Parathyroid adenoma (tissue), 2 donors: ENCODE results near the gene LTBP1.

Source experiments
- H2AFZ ChIP-seq: fragments of 300-600 bp; sonication (generic); one replicate; pipeline ENCODE4 v1.7.0; 2017; ENCODE audit warnings: antibody characterized with exemption, mild to moderate bottlenecking
- H3K27ac ChIP-seq: fragments of 300-600 bp; sonication (generic); one replicate; pipeline ENCODE4 v1.7.0; 2017
- H3K27me3 ChIP-seq: fragments of 300-600 bp; sonication (generic); one replicate; pipeline ENCODE4 v1.7.0; 2017; ENCODE audit warnings: low read length; ENCODE audit not compliant: control insufficient read depth, insufficient read depth
- H3K36me3 ChIP-seq: fragments of 300-600 bp; sonication (generic); one replicate; pipeline ENCODE4 v1.7.0; 2017; ENCODE audit warnings: low read length; ENCODE audit not compliant: control insufficient read depth, insufficient read depth
- H3K4me1 ChIP-seq: fragments of 300-600 bp; sonication (generic); one replicate; pipeline ENCODE4 v1.7.0; 2017; ENCODE audit warnings: control low read depth
- H3K4me2 ChIP-seq: fragments of 300-600 bp; sonication (generic); one replicate; pipeline ENCODE4 v1.7.0; 2017; ENCODE audit warnings: low read length
- H3K4me3 ChIP-seq: fragments of 300-600 bp; sonication (generic); one replicate; pipeline ENCODE4 v1.7.0; 2017; ENCODE audit warnings: low read depth, low read length
- H3K79me2 ChIP-seq: fragments of 300-600 bp; sonication (generic); one replicate; pipeline ENCODE4 v1.7.0; 2017; ENCODE audit warnings: control low read depth
- H3K9ac ChIP-seq: fragments of 300-600 bp; sonication (generic); one replicate; pipeline ENCODE4 v1.7.0; 2017; ENCODE audit warnings: mild to moderate bottlenecking
- H3K9me3 ChIP-seq: fragments of 300-600 bp; sonication (generic); one replicate; pipeline ENCODE4 v1.7.0; 2017; ENCODE audit warnings: low read length; ENCODE audit not compliant: control insufficient read depth
- CTCF ChIP-seq: fragments of 300-600 bp; sonication (generic); IDR thresholded peaks from one replicate; pipeline ENCODE4 v1.7.0; 2017; ENCODE audit warnings: antibody characterized with exemption, mild to moderate bottlenecking
- donor health status: primary hyperparathyroidism.

Gene LTBP1

GRCh38 chr2:33204945-33205344 is 258.2 kb downstream of the LTBP1 start:
- H3K9me3 ChIP-seq: no peaks in the 10 kb centered on the region
- H3K27ac ChIP-seq: no peak overlapping the region
- H3K4me2 ChIP-seq: no peak overlapping the region
- H2AFZ ChIP-seq: no peak overlapping the region
- H3K79me2 ChIP-seq: no peaks in the 10 kb centered on the region
- TF ChIP-seq CTCF: no peak
- H3K36me3 ChIP-seq: no peaks in the 10 kb centered on the region
- no peaks in the 10 kb centered on the region for H3K27me3 ChIP-seq
- no peak overlapping the region for H3K4me3 ChIP-seq
- H3K9ac ChIP-seq: no peak overlapping the region
- H3K4me1 ChIP-seq: no peaks in the 10 kb centered on the region

GRCh38 chr2:33205693-33206434 is 259.1 kb downstream of the LTBP1 start:
- Histone ChIP-seq H3K27me3 (no peaks in the 10 kb centered on the region), H3K36me3 (no peaks in the 10 kb centered on the region), H3K9me3 (no peaks in the 10 kb centered on the region)

GRCh38 chr2:33207151-33207740 is 260.5 kb downstream of the LTBP1 start:
- TF ChIP-seq CTCF: no peak
- Histone ChIP-seq H3K27me3 (no peaks in the 10 kb centered on the region), H3K9ac (no peak overlapping the region), H3K79me2 (no peaks in the 10 kb centered on the region), H2AFZ (no peak overlapping the region), H3K27ac (no peak overlapping the region), H3K4me1 (no peaks in the 10 kb centered on the region), H3K9me3 (no peaks in the 10 kb centered on the region), H3K36me3 (no peaks in the 10 kb centered on the region), H3K4me3 (no peak overlapping the region), H3K4me2 (no peak overlapping the region)

More at GRCh38 chr2:33205693-33206434, 259.1 kb downstream of the LTBP1 start:
- no peak overlapping the region for H3K27ac ChIP-seq
- no peak for TF ChIP-seq CTCF
- no peak overlapping the region for H3K9ac ChIP-seq
- no peak overlapping the region for H3K4me3 ChIP-seq
- H3K4me2 ChIP-seq: no peak overlapping the region
- H3K79me2 ChIP-seq: no peaks in the 10 kb centered on the region
- no peaks in the 10 kb centered on the region for H3K4me1 ChIP-seq
- H2AFZ ChIP-seq: no peak overlapping the region

GRCh38 chr2:33208400-33208799 is 261.6 kb downstream of the LTBP1 start:
- Histone ChIP-seq H3K4me3 (no peak overlapping the region), H3K27ac (no peak overlapping the region), H3K4me1 (no peaks in the 10 kb centered on the region)

More at GRCh38 chr2:33208400-33208799, 261.6 kb downstream of the LTBP1 start:
- Histone ChIP-seq H3K36me3 (no peaks in the 10 kb centered on the region), H2AFZ (no peak overlapping the region), H3K27me3 (no peaks in the 10 kb centered on the region), H3K9me3 (no peaks in the 10 kb centered on the region), H3K79me2 (no peaks in the 10 kb centered on the region), H3K9ac (no peak overlapping the region), H3K4me2 (no peak overlapping the region)
- TF ChIP-seq CTCF: no peak
